GM23338 (cell line): ENCODE data around the gene STX10. TPM values are rescaled to one million over a fixed set of nuclear protein-coding genes. Genes with fewer than 3 reads are reported as not detected.

Experiments
- ATAC-seq: fragments of 200-7000 bp; cut with Tn5 transposase; 3 replicates; pipeline ENCODE4 v1.9.1; 2020
- DNase-seq: peaks from one replicate; pipeline ENCODE4 v3.0.0-alpha.2; 2015; ENCODE audit warnings: low spot score
- H2AFZ ChIP-seq: fragments of 200-600 bp; sonication (generic); 2 replicates; pipeline ENCODE4 v1.8.0; 2016; ENCODE audit warnings: antibody characterized with exemption, mild to moderate bottlenecking, moderate library complexity
- H3F3A ChIP-seq: fragments of 200-600 bp; sonication (generic); replicated peaks from 2 replicates; pipeline ENCODE4 v1.8.0; 2017; ENCODE audit warnings: antibody characterized with exemption, mixed run types, low read depth
- H3K27ac ChIP-seq: fragments of 200-600 bp; sonication (generic); 2 replicates; pipeline ENCODE4 v1.6.1; 2016; ENCODE audit warnings: low read depth
- H3K27me3 ChIP-seq: fragments of 200-600 bp; sonication (generic); 2 replicates; pipeline ENCODE4 v1.8.0; 2016; ENCODE audit warnings: mild to moderate bottlenecking, mixed run types, moderate library complexity; ENCODE audit not compliant: insufficient read depth
- H3K36me3 ChIP-seq: fragments of 200-600 bp; sonication (generic); 2 replicates; pipeline ENCODE4 v1.8.0; 2016; ENCODE audit warnings: mild to moderate bottlenecking; ENCODE audit not compliant: insufficient read depth
- H3K4me1 ChIP-seq: fragments of 200-600 bp; sonication (generic); 2 replicates; pipeline ENCODE4 v1.8.0; 2016; ENCODE audit warnings: mild to moderate bottlenecking, moderate library complexity; ENCODE audit not compliant: insufficient read depth
- H3K4me2 ChIP-seq: fragments of 200-600 bp; sonication (generic); 2 replicates; pipeline ENCODE4 v1.7.1; 2017; ENCODE audit warnings: mixed run types
- H3K4me3 ChIP-seq: fragments of 200-600 bp; sonication (generic); 2 replicates; pipeline ENCODE4 v1.6.1; 2016; ENCODE audit warnings: mixed run types
- H3K79me2 ChIP-seq: fragments of 200-600 bp; sonication (generic); replicated peaks from 2 replicates; pipeline ENCODE4 v1.8.0; 2017; ENCODE audit warnings: mild to moderate bottlenecking; ENCODE audit not compliant: insufficient read depth
- H3K9me2 ChIP-seq: fragments of 200-600 bp; sonication (generic); 2 replicates; pipeline ENCODE4 v1.8.0; 2017; ENCODE audit not compliant: insufficient read depth
- H4K20me1 ChIP-seq: fragments of 200-600 bp; sonication (generic); replicated peaks from 2 replicates; pipeline ENCODE4 v1.8.0; 2017; ENCODE audit warnings: mild to moderate bottlenecking; ENCODE audit not compliant: insufficient read depth
- H3K27ac Mint-ChIP-seq: 2 replicates; pipeline ENCODE4 v1.8.0; 2020; ENCODE audit warnings: inconsistent platforms, mild to moderate bottlenecking, moderate library complexity, mixed read lengths
- H3K27me3 Mint-ChIP-seq: 3 replicates; pipeline ENCODE4 v1.8.0; 2022; ENCODE audit warnings: low read depth, mild to moderate bottlenecking, moderate library complexity, mixed read lengths, inconsistent platforms; ENCODE audit not compliant: insufficient read depth, poor library complexity
- H3K36me3 Mint-ChIP-seq: 3 replicates; pipeline ENCODE4 v1.8.0; 2021; ENCODE audit warnings: low read depth, mild to moderate bottlenecking, inconsistent platforms, moderate library complexity, mixed read lengths
- H3K4me1 Mint-ChIP-seq: 3 replicates; pipeline ENCODE4 v1.8.0; 2020; ENCODE audit warnings: mild to moderate bottlenecking, inconsistent platforms, mixed read lengths
- H3K4me3 Mint-ChIP-seq: 3 replicates; pipeline ENCODE4 v1.8.0; 2021; ENCODE audit warnings: moderate library complexity, mild to moderate bottlenecking, inconsistent platforms, mixed read lengths
- H3K9me3 Mint-ChIP-seq: 3 replicates; pipeline ENCODE4 v1.8.0; 2020; ENCODE audit warnings: moderate library complexity, mild to moderate bottlenecking, inconsistent platforms, mixed read lengths
- EZH2 ChIP-seq: fragments of 200-600 bp; sonication (generic); IDR thresholded peaks from one replicate; pipeline ENCODE4 v1.8.0; 2017; ENCODE audit warnings: antibody characterized with exemption, mild to moderate bottlenecking, low read depth; ENCODE audit not compliant: unreplicated experiment
- EZH2phosphoT487 ChIP-seq: fragments of 200-600 bp; sonication (generic); IDR thresholded peaks from one replicate; pipeline ENCODE4 v1.8.1; 2018; ENCODE audit warnings: antibody characterized with exemption; ENCODE audit not compliant: unreplicated experiment
- NANOG ChIP-seq: IDR thresholded peaks from 2 replicates; pipeline ENCODE4 v1.6.1; 2016; ENCODE audit warnings: antibody characterized with exemption, borderline replicate concordance
- POLR2AphosphoS5 ChIP-seq: IDR thresholded peaks from 2 replicates; pipeline ENCODE4 v1.6.1; 2016; ENCODE audit warnings: antibody characterized with exemption, low read depth
- STAT1 ChIP-seq: IDR thresholded peaks from one replicate; pipeline ENCODE4 v1.6.1; 2016; ENCODE audit warnings: antibody characterized with exemption; ENCODE audit not compliant: unreplicated experiment
- ZNF331 ChIP-seq: fragments of 250-450 bp; sonication (Bioruptor Pico); IDR thresholded peaks from 2 replicates; pipeline ENCODE4 v1.5.0; 2020; ENCODE audit warnings: low read depth, mild to moderate bottlenecking, moderate library complexity
- polyA plus RNA-seq: library from polyadenylated mRNA; unstranded; fragments of >200 nt; fragmentation: Nextera tagmentation; extraction: Ambion mirVana; gene quantifications from 2 replicates; pipeline ENCODE4 v1.2.1, GENCODE V29; 2016
- total RNA-seq: library from RNA; depleted of rRNA; stranded (reverse); fragments of >200 nt; shearing (Covaris generic); gene quantifications from 2 replicates; pipeline ENCODE4 v1.2.3, GENCODE V29; 2014
- TF ChIP-seq, protein P1 (sequence below): fragments of 250-450 bp; sonication (Bioruptor Pico); IDR thresholded peaks from 2 replicates; pipeline ENCODE4 v1.5.0; 2020; ENCODE audit warnings: mild to moderate bottlenecking, moderate library complexity

Gene STX10
- total and polyA plus RNA-seq, 2 experiments from 2014 or later: 42.8 to 55.9 TPM

DNA sequence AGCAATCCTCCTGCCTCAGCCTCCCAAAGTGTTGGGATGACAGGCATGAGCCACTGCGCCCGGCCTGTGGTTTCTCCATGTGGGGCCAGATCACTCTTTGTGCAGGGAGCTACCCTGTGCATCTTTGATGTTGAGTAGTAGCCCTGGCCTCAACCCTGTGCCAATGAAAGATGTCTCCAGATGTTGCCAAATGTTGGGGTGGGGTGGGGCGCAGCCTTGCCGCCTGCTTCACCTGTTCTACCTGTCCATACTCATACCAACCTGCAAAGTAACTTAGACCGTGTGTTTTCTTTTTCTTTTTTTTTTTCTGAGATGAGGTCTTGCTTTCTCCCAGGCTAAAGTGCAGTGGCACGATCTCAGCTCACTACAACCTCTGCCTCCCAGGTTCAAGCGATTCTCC lies 21.0 kb upstream of the STX10 start:
- H3K36me3 ChIP-seq: no peaks in the 10 kb centered on the region
- Mint-ChIP-seq H3K27ac (no peak overlapping the region), H3K4me3 (no peak overlapping the region), H3K4me1 (peaks cover 30% of the 10 kb centered on the region), H3K36me3 (peaks cover 19% of the 10 kb centered on the region), H3K27me3 (peaks cover 3% of the 10 kb centered on the region), H3K9me3 (peaks cover 3% of the 10 kb centered on the region; the same call in 1 of the 3 replicates)
- no peak overlapping the region for H3K4me2 ChIP-seq
- no peaks in the 10 kb centered on the region for H4K20me1 ChIP-seq
- H3K4me3 ChIP-seq: no peak overlapping the region
- no peak overlapping the region for H2AFZ ChIP-seq
- H3K79me2 ChIP-seq: peaks cover 10% of the 10 kb centered on the region
- peaks cover 16% of the 10 kb centered on the region; the same call in 1 of the 2 replicates for H3F3A ChIP-seq
- no peak for ATAC-seq
- no peaks in the 10 kb centered on the region for H3K9me2 ChIP-seq
- no peak for DNase-seq
- H3K4me1 ChIP-seq: peaks cover 32% of the 10 kb centered on the region
- TF ChIP-seq, protein P1, sequence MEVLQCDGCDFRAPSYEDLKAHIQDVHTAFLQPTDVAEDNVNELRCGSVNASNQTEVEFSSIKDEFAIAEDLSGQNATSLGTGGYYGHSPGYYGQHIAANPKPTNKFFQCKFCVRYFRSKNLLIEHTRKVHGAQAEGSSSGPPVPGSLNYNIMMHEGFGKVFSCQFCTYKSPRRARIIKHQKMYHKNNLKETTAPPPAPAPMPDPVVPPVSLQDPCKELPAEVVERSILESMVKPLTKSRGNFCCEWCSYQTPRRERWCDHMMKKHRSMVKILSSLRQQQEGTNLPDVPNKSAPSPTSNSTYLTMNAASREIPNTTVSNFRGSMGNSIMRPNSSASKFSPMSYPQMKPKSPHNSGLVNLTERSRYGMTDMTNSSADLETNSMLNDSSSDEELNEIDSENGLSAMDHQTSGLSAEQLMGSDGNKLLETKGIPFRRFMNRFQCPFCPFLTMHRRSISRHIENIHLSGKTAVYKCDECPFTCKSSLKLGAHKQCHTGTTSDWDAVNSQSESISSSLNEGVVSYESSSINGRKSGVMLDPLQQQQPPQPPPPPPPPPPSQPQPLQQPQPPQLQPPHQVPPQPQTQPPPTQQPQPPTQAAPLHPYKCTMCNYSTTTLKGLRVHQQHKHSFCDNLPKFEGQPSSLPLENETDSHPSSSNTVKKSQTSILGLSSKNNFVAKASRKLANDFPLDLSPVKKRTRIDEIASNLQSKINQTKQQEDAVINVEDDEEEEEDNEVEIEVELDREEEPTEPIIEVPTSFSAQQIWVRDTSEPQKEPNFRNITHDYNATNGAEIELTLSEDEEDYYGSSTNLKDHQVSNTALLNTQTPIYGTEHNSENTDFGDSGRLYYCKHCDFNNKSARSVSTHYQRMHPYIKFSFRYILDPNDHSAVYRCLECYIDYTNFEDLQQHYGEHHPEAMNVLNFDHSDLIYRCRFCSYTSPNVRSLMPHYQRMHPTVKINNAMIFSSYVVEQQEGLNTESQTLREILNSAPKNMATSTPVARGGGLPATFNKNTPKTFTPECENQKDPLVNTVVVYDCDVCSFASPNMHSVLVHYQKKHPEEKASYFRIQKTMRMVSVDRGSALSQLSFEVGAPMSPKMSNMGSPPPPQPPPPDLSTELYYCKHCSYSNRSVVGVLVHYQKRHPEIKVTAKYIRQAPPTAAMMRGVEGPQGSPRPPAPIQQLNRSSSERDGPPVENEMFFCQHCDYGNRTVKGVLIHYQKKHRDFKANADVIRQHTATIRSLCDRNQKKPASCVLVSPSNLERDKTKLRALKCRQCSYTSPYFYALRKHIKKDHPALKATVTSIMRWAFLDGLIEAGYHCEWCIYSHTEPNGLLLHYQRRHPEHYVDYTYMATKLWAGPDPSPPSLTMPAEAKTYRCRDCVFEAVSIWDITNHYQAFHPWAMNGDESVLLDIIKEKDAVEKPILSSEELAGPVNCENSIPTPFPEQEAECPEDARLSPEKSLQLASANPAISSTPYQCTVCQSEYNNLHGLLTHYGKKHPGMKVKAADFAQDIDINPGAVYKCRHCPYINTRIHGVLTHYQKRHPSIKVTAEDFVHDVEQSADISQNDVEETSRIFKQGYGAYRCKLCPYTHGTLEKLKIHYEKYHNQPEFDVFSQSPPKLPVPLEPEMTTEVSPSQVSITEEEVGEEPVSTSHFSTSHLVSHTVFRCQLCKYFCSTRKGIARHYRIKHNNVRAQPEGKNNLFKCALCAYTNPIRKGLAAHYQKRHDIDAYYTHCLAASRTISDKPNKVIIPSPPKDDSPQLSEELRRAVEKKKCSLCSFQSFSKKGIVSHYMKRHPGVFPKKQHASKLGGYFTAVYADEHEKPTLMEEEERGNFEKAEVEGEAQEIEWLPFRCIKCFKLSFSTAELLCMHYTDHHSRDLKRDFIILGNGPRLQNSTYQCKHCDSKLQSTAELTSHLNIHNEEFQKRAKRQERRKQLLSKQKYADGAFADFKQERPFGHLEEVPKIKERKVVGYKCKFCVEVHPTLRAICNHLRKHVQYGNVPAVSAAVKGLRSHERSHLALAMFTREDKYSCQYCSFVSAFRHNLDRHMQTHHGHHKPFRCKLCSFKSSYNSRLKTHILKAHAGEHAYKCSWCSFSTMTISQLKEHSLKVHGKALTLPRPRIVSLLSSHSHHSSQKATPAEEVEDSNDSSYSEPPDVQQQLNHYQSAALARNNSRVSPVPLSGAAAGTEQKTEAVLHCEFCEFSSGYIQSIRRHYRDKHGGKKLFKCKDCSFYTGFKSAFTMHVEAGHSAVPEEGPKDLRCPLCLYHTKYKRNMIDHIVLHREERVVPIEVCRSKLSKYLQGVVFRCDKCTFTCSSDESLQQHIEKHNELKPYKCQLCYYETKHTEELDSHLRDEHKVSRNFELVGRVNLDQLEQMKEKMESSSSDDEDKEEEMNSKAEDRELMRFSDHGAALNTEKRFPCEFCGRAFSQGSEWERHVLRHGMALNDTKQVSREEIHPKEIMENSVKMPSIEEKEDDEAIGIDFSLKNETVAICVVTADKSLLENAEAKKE (CRISPR knock-in tag): no peak
- no peak overlapping the region for H3K27ac ChIP-seq
- no peaks in the 10 kb centered on the region for H3K27me3 ChIP-seq

DNA sequence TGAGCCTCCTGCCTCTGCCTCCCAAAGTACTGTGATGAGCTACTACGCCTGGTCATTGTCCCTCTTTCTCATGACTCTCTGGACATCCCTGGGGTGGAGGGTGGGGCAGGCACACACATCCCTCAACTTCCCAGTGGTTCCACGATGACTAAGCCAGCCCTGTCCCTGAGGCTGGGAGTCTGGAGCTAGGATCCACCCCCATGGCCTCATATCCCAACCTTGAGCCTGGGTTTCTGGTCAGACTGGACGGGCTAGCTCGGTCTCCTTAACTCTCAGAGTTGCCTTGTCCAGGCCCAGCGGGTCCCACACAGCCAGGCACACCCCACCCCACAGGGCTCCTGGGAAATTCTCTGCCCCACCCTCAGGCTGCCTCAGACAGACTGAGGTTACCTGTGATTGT lies 19.6 kb upstream of the STX10 start:
- Histone ChIP-seq H3K79me2 (peaks cover 10% of the 10 kb centered on the region), H3K4me2 (no peak overlapping the region), H3K27me3 (no peaks in the 10 kb centered on the region), H3K9me2 (no peaks in the 10 kb centered on the region), H2AFZ (no peak overlapping the region), H3K4me3 (no peak overlapping the region), H4K20me1 (no peaks in the 10 kb centered on the region), H3K36me3 (no peaks in the 10 kb centered on the region), H3K27ac (no peak overlapping the region), H3K4me1 (peaks cover 45% of the 10 kb centered on the region), H3F3A (peaks cover 29% of the 10 kb centered on the region)
- Mint-ChIP-seq H3K4me1 (peaks cover 39% of the 10 kb centered on the region), H3K36me3 (peaks cover 19% of the 10 kb centered on the region), H3K27me3 (peaks cover 5% of the 10 kb centered on the region), H3K27ac (no peak overlapping the region), H3K4me3 (no peak overlapping the region), H3K9me3 (peaks cover 3% of the 10 kb centered on the region; the same call in 1 of the 3 replicates)
- ATAC-seq: no peak
- no peak for DNase-seq
- TF ChIP-seq ZNF331 (CRISPR knock-in tag) (no peak), STAT1 (no peak), EZH2 (no peak), POLR2AphosphoS5 (no peak), EZH2phosphoT487 (no peak), NANOG (no peak)
- TF ChIP-seq, protein P1 (CRISPR knock-in tag): no peak
